C4-2B (cell line): ENCODE results near the gene MAP3K7.

Experiments
- H3K27ac ChIP-seq: fragments of 450-650 bp; 2 replicates; pipeline ENCODE4 v1.5.1; 2017
- ZFX ChIP-seq: fragments of 450-650 bp; IDR thresholded peaks from 2 replicates; pipeline ENCODE4 v1.6.1; 2017
- TF ChIP-seq, protein P1 (sequence below): fragments of 450-650 bp; conservative IDR thresholded peaks from 2 replicates; pipeline ENCODE4 v1.5.1; 2017; ENCODE audit warnings: mild to moderate bottlenecking

The MAP3K7 gene

DNA sequence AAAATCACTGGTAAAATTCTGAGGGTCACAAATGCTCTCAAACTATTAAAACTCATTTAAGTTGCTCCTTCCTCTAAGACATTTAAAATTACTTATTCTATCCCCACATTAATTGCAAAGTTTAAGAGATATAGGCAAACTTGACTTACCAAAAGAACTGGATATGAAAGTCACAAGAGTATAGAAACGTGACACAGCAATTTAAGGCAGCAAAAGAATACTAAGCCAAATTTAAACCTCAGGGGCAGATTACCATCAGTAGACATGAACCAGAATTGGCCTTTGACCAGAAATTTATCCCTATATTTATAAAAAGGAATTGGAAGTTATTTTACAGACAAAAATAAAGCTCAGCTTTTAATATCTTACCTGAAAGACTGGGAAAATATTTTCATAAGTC, 56.0 kb downstream of the MAP3K7 start:
- TF ChIP-seq, protein P1, sequence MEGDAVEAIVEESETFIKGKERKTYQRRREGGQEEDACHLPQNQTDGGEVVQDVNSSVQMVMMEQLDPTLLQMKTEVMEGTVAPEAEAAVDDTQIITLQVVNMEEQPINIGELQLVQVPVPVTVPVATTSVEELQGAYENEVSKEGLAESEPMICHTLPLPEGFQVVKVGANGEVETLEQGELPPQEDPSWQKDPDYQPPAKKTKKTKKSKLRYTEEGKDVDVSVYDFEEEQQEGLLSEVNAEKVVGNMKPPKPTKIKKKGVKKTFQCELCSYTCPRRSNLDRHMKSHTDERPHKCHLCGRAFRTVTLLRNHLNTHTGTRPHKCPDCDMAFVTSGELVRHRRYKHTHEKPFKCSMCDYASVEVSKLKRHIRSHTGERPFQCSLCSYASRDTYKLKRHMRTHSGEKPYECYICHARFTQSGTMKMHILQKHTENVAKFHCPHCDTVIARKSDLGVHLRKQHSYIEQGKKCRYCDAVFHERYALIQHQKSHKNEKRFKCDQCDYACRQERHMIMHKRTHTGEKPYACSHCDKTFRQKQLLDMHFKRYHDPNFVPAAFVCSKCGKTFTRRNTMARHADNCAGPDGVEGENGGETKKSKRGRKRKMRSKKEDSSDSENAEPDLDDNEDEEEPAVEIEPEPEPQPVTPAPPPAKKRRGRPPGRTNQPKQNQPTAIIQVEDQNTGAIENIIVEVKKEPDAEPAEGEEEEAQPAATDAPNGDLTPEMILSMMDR: no peak
- no peak for TF ChIP-seq ZFX
- no peak overlapping the region for H3K27ac ChIP-seq

DNA sequence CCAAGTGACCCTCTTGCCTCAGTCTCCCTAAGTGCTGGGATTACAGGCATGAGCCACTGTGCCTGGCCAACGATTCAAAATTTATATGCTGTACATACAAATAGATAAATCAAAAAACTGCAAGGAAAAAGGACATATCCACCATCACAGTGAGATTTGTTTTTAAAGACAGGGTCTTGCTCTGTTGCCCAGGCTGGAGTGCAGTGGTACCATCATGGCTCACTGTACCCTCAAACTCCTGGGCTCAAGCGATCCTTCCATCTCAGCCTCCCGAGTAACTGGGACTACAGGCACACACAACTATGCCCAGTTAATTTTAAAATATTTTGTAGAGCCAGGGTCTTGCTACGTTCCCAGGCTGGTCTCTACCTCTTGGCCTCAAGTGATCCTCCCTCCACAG, 61.5 kb downstream of the MAP3K7 start:
- no peak overlapping the region for H3K27ac ChIP-seq
- TF ChIP-seq, protein P1: no peak
- no peak for TF ChIP-seq ZFX

DNA sequence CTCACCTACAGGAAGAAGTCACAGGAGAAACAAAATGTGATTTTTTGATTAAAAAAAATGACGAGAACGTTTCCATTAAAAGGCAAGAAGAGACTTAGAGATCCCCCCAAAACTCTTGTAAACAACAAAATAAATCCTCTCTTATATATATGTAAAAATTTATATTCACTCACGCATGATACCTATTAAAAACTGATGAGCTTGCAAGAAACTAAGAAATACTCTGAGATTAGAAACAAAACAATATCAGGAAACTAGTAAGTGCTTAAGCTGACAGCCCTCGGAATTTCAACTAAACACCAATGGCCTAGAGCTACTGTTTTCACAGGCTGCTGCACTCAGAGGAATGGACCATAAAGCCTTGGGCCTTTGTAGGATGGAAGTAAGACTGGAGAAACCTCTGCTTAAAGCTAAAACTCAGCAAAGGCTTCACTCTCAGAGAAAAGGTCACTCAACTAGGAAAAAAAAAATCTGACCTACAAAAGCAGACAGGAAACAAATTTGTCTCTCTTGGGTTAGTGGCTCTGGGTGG, 63.0 kb downstream of the MAP3K7 start:
- no peak overlapping the region for H3K27ac ChIP-seq
- TF ChIP-seq, protein P1: no peak
- no peak for TF ChIP-seq ZFX

DNA sequence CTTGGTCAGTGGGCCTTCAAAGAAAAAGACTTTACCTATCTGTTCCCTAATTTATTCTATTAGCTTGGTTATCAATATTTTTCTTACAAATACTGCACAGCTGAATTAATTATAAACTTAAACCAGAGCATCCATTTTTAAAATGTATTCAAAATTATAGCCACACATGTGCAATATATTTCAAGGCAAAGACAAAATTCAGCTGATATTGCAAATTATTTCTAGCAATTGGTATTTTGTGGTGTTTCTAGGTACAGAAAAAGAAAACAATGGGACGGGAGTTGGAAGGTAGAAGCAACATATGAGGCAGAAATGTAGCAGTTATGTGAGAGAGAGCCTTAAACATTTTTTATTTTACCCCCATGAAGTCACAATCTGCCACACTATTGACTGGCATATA, 64.9 kb downstream of the MAP3K7 start:
- TF ChIP-seq, protein P1: no peak
- no peak for TF ChIP-seq ZFX

DNA sequence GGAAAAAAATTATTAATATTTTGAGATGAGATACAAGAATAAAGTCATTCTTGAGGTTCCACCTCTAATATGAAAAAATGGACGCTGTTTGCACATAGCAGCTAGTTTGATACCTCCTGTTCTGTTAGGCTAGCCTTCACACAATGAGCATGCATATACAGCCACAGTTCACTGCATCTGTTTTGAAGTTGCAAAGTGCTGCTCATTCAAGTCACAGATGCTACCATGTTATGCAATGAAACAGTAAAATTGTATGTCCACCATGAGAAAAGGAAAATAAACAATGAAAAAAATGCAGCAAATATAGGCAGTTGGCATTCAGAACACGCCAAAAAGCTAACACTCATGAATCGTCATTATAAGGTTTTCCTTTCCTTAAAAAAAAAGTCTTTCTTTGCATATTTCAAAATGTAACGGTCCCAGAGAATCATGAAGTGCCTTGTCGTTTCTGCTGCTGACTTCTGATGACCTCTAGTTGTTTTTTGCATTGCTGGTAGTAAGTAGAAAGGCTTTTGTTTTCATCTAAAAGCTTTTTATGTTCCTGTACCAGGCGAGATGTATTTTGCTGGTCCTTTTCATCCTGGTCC, 70.7 kb downstream of the MAP3K7 start:
- no peak overlapping the region for H3K27ac ChIP-seq
- no peak for TF ChIP-seq ZFX
- TF ChIP-seq, protein P1: no peak

More for the DNA sequence above, 64.9 kb downstream of the MAP3K7 start:
- no peak overlapping the region for H3K27ac ChIP-seq

DNA sequence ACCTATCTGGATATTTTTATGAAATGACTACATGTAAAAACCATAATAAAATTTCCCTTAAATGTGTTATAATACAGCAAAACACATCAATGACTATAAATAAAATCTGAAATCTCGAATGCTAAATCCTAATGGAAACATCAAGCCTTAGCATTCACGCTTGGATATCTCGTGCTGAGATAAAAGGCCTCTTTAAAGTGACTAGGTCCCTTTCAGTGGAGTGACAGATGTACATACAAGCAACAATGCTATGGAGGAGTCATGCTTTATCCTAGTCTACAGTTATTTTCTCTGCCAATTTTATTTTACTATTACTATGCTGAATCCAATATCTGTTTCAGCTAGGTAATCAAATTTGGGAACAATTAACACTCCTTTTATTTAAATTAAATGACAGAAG, 72.4 kb downstream of the MAP3K7 start:
- H3K27ac ChIP-seq: no peak overlapping the region
- no peak for TF ChIP-seq ZFX
- TF ChIP-seq, protein P1: no peak

DNA sequence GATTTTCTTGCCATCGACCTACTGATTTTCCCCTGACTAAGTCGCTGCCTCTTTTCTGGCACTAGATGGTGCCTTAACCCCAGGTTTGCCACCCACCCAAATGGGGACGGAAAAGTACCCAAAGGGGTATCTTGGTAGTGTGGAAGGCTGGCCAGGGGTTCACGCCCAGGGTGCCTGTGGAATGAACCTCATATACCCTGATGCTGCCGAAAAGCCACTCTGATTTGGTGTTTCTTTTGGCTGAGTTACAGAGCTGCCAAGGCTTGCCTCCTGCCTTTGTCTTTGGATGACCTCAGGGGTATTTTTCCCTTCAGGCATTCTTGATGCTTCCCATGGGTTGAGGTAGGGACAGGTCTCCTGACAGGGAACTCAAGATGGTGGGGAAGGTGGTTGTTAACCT, 78.1 kb downstream of the MAP3K7 start:
- H3K27ac ChIP-seq: no peak overlapping the region
- no peak for TF ChIP-seq ZFX

DNA sequence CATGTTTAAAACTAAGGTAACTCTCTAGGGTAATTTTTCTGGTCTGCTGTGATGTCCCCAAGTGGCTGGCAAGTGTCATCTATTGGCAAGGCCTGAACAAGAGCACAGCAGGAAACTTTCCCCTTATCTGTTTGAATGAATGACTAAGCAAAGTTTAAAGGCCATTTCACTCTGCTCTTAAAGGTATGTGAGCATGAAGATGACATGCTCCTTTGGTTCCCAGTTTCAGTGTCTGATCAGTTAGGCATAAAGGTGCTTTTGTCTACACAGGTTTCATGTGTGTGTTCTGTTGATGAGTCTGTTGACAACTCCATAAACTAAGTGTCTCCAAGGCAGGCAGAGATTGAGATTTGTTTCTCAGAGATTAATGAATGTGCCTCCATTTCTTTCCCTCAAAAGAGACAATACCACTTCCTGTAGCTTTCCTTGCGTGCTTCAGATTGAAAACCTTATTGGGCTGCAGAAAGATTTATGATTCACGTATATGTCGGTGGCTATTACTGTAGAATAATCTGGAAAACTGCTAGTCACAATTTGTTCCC, 83.9 kb downstream of the MAP3K7 start:
- no peak for TF ChIP-seq ZFX
- TF ChIP-seq, protein P1: no peak
- no peak overlapping the region for H3K27ac ChIP-seq
